Stimulated activated CD8-positive, alpha-beta memory T cell treated with anti-CD3 and anti-CD28 coated beads, Interleukin-7, amount 100 ng/mL, for 4 hours (primary cell): ENCODE measurements around the gene TKFC.

Source experiments
- DNase-seq, 2 donors: peaks; one replicate each; pipeline ENCODE4 v3.0.0-alpha.2; 2020; ENCODE audit warnings: low read depth in 2 of 2

Gene TKFC

GRCh38 chr11:61315260-61315659 lies 17.8 kb upstream of the TKFC start:
- DNase-seq = no peak

DNA sequence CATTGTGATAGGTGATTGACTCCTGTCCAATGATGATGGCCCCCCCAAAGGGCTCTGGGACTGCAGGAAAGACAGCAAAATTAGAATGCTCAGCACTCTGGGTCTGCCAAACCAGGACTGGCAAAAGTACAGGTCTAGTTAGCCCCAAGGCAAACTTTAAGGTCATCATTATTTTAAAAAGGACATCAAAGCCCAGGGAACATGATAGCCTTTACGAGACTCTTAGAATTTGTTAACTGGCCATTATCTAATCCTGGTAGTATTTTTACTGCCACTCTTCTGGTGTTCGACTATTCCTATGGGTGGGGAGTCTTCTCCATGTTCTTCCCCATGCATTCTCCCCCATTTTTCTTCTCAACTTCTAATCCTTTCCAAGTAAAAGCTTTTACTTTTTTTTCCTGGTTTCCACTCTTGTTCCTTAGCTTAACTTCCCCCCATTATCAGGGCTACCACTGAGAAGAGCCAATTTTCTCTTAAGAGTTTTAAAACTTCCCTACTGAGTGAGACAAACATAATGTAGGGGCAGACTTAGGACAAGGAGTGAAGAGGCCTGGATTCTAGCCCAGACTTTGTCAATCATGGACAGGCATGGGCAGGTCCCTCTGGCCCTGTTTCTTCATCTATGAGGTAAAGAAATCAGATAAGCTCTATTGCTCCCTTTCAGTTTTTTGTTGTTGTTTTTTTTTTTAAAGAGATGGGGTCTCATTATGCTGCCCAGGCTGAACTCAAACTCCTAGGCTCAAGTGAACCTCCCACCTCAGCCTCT lies 7.2 kb upstream of the TKFC start:
- DNase-seq = no peak

GRCh38 chr11:61327669-61328071 lies 5.4 kb upstream of the TKFC start:
- DNase-seq = no peak

- DNase-seq = no peak
Observed at GRCh38 chr11:61328351-61328750, 4.7 kb upstream of the TKFC start.

GRCh38 chr11:61329871-61330270 lies 3.2 kb upstream of the TKFC start:
- no peak for DNase-seq

- DNase-seq = no peak
Observed at GRCh38 chr11:61331651-61332050, 1.4 kb upstream of the TKFC start.

DNA sequence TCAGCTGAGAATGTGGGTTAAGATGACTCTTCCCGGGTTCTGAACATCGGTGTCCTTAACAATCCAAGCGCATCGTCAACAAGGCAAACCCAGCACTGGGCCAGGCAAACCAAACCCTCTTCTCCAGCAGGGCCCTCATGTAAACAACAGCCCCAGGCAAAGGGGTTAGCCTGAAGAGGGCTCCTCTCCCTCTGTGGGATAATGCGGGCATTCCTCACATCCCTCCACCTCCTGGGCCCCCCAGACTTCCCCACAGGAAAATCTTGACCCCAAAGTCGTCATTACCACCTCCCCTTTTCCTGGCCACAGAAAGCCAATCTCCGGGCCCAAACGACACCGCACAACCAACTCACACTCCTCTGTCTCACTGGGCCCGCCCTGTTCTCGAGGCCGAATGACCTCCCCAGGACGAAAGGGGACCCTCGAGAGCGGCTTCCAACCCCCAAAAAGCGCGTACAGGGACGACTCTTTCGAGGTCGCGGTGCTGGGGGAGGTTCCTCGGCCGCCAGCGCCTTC lies 689 bp upstream of the TKFC start:
- no peak for DNase-seq

DNA sequence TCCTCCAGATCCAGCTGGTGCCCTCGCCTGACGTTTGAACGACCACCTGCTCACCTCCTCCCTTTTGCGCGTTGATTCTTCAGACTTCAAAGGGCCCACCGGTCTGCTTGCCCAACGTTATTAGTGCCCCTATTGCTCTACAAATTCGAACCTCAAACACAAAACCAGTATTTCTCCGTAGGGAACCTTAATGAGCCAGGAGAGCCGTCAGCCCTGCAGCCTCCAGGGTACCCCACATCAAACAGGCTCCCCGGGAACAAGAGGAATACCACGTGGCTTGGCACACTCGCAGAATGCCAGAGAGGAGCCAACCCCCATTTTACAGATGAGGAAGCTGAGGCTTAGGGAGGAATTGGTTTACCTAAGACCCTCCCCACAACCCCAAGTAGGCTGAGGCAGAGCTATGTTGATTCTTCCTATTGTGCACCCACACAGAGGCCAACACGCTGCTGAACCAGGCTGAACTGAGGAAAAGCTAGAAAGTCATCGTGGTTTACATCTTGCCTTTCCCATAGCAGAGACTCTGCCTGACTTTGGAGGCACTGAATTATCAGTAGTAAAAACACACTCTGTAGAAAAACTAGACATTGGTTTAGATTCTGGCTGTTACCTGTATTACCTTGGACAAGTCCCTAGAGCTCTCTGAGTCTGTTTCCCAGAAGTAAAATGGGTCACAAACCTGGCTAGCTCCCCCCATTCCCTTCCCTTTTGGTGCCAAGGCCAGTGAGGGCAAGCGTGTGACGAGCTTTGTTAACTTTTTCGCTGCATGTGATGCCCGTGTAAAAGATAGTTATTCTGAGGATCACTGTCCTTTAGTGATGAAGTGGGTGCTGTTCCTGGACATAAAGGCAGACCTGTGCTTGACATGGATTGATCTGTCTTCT lies 764 bp downstream of the TKFC start:
- no peak for DNase-seq

DNA sequence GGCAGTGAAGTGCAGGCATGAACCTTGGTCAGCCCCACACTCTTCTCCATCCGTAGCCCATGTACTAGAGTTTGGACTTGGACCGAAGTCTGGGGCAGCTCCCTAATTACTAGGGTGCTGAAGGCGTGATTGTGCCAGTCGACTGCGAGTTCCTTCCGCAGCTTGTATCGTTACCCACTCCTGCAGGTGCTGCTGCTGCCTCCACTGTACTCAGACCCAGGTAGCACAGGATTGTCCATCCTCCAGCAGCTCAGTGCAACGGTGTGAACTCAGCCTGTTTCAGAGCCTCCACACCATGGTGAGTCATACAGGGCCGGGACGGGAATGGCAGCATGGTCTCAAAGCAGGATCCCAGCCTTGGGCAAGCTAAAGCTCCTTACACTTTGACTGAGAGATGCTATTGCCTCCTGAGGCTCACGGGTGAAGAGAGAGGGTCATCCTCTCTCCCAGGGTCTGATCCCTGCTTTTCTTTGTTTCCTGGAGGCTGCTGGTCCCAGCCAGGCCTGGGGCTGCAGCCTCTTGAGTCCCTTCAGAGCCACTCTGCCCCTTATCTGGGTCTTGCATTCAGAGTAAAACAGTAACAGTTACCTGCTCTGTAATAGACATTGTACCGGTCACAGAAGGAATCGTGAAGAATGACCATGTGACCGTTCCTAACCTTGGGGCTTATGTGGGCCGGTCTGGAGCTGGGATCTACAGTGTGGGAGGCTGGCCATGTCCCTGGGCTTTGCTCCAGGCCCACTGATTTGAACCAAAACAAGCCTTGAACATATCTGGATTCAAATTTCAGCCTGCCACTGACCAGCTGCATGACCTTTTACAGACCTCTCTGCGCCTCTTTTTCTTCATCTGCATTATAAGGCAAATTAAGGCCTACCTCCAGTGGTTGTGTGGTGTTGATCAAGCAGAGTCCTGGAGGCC lies 1.7 kb downstream of the TKFC start:
- DNase-seq = no peak

- DNase-seq = no peak
Observed at GRCh38 chr11:61335355-61335710, 2.3 kb downstream of the TKFC start.

DNA sequence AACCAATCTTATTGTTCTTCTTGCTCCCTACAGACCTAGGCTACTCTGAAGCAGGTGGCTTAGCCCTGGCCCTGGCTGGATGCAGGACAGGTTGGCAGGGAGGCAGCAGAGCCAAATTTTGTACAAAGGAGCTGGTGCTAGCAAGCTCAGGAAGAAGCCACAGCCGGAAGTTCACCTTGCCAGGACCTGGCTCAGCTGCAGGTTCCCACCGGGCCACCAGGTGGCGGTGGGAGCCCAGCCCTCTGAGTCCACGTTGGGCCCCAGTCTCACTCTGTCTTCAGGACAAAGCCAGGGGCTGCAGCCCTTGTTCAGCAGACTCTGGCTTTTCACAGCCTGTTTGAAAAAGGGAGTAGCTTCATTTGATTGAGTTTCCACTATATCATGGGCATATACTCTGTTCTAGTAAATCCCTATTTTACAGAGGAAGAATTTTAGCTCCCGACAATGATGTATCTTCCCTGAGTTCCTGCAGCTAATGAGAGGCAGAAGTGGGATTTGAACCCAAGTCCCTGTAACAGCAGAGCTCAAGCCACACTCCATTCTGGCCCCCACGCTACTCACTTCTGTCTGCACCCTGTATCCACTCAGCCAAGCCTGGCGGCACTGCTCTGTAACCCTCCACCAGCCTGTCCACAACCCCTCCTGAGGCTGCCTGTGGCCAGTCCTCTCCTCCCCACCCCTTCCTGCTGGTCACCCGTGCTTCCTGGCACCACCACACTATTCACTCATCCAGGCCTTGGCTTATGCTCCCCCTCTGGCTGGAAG lies 3.3 kb downstream of the TKFC start:
- DNase-seq = peak; percentile 46 to 67

DNA sequence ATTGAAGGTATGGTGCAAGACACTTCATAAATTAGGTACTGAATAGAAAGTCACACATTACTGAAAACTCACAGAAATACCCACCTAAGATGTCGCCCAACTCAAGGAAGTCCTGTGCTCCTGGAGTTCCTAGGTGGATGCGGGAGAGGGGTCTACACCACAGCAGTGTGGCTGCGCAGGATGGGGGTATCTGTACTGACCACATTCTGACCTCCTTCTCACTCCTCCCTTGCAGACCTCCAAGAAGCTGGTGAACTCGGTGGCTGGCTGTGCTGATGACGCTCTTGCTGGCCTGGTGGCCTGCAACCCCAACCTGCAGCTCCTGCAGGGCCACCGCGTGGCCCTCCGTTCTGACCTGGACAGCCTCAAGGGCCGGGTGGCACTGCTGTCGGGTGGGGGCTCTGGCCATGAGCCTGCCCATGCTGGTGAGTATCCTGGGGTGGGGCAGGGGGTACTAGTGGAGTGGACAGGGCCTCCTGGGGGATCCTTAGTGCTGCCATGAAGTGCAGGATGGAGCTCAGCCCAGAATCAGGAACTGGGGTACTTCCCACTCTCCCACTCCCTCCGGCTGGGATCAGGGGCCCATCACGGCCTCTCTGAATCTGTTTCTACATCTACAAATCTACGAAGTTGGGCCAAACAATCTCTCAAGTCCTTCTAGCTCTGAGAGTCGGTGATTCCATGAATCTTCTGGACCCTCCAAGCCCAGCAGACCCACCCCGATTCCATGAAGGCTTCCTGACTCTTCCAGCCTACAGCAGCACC lies 4.9 kb downstream of the TKFC start:
- DNase-seq = no peak

- no peak for DNase-seq
Observed at GRCh38 chr11:61338783-61339489, 5.9 kb downstream of the TKFC start.

DNA sequence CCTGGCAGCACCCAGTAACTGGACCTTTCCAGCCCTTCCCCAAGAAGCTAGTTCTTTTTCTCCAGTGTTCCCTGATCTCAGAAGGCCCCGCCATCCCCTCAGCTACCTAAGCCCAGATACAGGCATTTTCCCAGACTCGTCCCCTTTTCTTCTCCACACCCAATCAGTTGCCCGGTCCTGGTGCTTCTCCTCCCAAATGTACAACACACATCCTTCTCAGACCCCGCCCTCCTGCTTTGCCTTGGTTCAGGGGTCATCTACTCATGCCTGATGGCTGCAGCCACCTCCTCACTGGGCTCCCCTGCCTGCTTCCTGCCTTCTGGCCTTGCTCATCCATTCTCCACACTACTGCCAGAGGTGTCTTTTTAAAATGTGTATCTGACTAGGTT lies 6.5 kb downstream of the TKFC start:
- DNase-seq = no peak

GRCh38 chr11:61340979-61341378 lies 8.0 kb downstream of the TKFC start:
- DNase-seq = no peak

GRCh38 chr11:61341706-61342105 lies 8.7 kb downstream of the TKFC start:
- DNase-seq = no peak

GRCh38 chr11:61342207-61342803 lies 9.3 kb downstream of the TKFC start:
- no peak for DNase-seq

DNA sequence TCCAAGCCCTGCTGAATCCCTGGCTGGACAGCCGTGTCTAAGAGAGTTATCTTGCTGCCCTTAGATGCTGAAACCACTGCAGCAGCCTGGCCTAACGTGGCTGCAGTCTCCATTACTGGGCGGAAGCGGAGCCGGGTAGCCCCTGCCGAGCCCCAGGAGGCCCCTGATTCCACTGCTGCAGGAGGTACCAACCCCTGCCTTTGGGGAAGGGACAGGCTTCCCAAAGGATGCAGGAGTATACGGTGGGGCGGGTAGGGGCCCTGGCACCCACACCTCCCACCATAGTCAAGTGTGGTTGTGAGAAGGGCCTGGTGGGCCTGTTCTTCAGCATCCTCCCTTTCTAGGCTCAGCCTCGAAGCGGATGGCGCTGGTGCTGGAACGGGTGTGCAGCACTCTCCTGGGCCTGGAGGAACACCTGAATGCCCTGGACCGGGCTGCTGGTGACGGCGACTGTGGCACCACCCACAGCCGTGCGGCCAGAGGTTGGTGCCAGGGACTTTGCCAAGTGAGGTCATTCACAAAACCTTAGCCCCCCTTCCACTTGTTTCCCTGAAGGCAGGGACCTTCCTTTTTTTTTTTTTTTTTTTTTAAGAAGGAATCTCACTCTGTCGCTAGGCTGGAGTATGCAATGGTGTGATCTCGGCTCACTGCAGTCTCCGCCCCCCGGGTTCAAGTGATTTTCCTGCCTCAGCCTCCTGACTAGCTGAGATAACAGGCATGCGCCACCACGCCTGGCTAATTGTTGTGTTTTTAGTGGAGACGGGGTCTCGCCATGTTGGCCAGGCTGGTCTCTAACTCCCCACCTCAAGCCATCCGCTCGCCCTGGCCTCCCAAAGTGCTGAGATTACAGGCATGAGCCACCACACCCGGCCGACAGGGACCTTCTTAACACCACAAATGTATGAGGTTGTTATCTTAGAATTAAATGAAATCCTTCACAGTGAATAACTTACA lies 11.0 kb downstream of the TKFC start:
- DNase-seq = no peak
